Activated T-helper 9 cell treated with anti-CD3 and anti-CD28 coated beads, Interleukin-2, amount 50 U/mL, for 16 hours (primary cell): Measurements from ENCODE around the gene BRSK2.

Experiments
- DNase-seq: peaks from one replicate; pipeline ENCODE4 v3.0.0-alpha.2; 2020; ENCODE audit warnings: low read depth

The BRSK2 gene

DNA sequence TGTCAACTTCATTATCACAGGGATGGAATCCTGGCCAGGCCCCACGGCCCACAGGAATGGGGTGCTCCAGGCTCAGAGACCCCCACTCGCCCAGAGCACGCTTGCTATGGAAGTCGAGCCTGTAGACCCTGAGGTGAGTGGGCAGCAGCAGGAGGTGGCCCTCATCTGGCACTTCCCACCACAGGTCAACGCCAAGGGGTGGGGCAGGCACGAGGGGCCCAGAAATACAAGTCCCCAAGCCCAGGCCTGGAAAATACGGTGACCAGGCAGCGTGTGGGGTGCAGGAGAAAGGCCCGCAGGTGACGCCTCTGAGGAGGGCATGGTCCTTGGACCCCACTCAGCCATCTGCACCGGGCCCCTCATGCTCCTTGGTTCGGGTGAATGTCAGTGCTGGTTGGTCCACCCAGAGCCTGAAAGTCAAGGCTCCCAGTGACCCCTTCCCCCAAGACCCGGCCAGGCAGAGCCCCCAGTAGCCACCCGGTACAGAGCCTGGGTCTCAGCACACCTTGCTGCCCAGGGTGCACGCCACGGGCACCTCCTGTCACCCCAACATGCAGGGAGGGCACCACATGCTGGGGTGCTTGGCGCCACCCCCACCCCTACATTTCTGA, 94.4 kb downstream of the BRSK2 start:
- DNase-seq = no peak

DNA sequence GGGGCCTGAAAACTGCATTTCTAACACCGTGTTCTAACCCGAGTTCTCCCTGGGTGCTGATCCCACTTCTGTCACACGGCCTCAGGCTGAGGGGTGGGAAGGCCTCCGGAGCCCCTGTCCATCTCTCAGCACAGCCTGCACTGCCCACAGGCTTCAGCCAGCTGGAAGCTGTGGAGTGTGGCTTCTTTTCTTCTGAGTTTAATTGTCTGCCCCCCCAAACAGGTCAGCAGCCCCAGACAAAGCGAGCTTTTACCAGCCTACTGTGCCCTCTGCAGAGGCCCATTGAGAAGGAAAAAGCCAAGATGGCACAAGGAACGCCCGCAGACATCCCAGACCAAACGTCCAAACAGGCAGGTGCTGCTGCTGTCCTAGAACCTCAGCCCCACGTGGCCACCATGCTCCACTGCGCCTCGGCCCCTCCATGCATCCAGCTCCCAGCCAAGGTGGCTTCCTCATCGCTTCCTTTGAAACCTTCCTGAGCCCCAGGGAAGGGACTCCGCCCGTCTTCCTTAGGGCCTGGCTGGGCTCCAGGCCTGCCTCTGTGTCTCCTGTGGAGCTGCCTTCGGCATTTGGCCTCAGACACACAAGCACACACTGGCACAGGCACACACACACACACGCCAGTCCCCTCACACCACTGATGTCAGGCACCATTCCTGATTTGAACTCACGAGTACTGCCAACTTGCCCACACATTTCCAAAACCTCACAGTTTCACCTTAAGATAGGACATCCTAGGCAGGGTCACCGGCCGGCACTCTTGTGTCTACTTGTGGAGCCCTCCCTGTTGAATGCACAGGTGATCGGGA, 95.2 kb downstream of the BRSK2 start:
- DNase-seq = no peak

- DNase-seq = no peak
Measured at GRCh38 chr11:1485504-1485885, 95.8 kb downstream of the BRSK2 start.

DNA sequence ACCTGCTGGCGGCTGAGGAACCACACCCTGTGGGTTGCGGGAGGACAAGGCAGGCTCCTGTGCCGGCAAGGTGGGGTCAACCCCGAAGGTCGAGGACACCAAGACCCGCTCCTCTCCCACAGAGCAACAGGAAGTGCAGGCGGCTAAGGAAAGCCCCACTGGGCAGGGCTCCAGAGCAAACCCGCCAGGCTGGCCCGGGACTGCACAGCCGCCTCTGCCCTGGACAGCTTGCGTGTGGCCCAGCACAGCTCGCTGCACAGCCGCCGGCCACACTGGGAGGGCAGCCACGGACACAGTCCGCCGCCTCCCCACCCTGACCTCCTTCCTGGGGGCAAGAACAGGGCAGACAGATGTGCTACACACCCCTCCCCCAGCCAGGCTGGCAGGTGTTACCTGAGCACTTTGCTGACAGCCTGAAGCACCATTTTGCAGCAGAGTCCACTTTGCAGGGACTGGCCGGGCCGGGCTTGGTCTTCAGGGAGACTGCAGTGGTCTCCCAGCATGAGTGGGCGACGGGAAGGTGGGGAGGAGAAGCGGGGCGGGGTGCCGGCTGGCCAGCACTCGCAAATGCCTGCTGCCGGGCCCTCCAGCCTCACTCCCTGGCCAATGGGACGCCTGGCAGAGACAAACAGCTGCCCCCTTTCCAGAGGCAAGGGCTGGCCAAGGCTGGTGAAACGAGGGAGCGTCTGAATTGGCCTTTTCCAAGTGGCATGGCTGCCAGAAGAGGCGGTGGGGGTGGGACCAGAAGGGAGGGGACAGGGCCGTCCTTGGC, 96.5 kb downstream of the BRSK2 start, which contains the start of gene MOB2:
TSS of gene MOB2 (minus strand) at position 726 of the 772 bp plus-strand sequence. CDS start at position 503, 223 bp downstream.
- no peak for DNase-seq

DNA sequence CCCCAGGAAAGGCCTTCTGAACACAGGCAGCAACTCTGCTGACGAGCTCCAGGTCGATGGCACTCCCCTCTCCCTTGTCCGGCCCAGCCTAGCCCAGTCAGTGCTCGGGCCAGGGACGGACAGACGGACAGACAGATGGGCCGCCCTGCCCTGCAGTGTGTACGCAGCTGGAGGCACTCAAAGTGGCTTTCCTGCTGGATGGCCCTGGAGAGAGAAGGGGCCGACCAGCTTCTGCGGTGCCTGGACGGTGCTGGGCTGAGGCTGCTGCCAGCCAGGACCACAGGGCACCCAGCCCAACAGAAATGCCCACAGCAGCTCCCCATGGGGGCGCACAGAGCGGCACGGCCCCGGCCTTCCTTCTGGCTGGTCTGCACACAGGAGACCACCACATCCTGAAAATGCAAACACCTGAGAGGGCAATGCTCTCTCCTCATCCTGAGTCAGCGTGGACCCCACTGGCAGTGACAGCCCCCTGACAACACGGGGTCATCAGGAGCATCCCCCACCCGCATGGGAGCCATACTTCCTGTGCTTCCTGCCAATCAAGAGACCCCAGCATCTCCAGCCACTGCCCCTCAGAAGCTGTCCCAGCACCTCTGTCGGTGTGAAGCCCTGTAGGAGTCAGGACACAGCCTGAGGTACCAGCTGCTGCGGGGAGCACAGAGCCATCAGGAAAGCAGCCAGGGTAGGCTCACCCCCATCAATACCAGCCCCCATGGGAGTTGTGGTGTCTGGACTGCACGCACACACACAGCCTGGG, 97.5 kb downstream of the BRSK2 start:
- no peak for DNase-seq

GRCh38 chr11:1487851-1488574, 98.3 kb downstream of the BRSK2 start:
- no peak for DNase-seq

DNA sequence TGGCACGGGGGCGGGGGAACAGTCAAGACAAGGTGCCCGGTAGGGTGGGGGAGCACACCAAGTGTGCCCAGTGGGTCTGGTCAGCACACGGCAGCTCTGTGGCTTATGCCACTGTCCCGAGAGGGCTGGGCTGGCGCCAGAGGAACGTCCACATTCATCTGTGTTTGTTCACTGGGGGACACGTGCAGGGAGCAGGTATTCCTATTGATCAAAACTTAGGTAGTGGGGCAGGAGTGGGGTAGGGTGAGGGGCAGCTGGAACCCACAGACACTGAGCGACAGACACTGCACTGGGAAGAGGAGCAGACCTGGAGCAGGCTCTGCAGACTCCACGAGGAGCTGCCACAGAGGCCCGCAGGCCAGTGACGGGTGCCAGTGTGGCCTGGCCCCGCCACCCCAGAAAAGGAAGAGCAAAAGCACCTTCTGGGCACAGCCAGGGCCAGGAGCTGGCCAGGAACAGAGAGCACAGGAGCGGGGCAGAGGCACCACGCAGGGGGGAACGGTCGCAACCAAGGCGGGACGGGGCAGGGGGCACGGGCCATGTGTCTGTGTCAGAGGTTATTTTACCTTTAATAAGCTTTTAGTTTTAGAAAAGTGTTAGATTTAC, 98.9 kb downstream of the BRSK2 start:
- no peak for DNase-seq

GRCh38 chr11:1490651-1491050, 100.9 kb downstream of the BRSK2 start:
- DNase-seq = no peak

- DNase-seq = no peak
Measured at GRCh38 chr11:1491379-1491778, 101.6 kb downstream of the BRSK2 start.

DNA sequence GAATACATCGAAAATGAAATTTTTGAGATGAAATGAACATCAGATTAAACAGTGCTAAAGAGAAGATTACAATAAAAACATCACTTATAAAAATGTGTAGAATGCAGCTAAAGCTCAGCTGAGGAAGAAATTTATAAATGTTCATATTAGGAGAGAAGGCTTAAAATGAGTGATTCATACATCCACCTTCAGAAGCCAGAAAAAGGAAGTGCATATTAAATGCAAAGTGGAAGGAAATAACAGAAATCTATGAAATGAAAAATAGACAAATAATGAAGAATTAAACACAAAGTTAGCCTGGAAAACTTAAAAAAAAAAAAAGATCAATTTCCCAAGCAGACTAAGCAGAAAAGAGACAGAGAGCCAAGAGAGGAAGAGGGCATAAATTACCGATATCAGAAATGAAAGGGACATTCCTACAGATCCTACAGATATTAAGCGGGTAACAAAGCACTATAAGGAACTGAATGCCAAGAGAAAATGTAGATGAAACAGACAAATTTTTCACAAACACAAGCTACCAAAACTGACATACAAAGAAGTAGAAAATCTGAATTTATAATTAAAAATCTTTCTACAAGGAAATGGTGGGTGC, 104.0 kb downstream of the BRSK2 start:
- DNase-seq = no peak

- DNase-seq = no peak
Measured at GRCh38 chr11:1494650-1495049, 104.9 kb downstream of the BRSK2 start.

GRCh38 chr11:1496091-1496760, 106.5 kb downstream of the BRSK2 start:
- DNase-seq = no peak

- no peak for DNase-seq
Measured at GRCh38 chr11:1496761-1497095, 107.0 kb downstream of the BRSK2 start.

GRCh38 chr11:1497600-1497999, 107.9 kb downstream of the BRSK2 start:
- no peak for DNase-seq

DNA sequence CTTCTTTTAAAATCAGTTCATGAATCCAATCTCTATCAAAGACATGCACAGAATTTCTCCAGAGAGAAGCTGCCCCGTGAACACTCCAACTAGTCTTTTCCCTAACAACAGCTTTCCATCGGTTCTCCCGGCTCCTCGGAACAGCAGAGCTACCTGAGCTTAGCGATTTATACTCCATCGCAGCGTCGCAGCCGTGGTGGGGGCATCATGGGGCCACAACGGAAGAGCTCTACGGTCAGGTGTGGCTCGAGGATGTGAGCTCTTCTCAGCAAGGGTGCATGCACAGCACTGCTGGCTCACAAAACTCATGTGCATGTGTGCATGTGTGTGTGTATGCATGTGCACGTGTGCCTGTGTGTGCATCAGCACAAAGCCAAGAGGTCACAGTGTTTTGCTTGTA, 108.5 kb downstream of the BRSK2 start:
- DNase-seq = no peak

DNA sequence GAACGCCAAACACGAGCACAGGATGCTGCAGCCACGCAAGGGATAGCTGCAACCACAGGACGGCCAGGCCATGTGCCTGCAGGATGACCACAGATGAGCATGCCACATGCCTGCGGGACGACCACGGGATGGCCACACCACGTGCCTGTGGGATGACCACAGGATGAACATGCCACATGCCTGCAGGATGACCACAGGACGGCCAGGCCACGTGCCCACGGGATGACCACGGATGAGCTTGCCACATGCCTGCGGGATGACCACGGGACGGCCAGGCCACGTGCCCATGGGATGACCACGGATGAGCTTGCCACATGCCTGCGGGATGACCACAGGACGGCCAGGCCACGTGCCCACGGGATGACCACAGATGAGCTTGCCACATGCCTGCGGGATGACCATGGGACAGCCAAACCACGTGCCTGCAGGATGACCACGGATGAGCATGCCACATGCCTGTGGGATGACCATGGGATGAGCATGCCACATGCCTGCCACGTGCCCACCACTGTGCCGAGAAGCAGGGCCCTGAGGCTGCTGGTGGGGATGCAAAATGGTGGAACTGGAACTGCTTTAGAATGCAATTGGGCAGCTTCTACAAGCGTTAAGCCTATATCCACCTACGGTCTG, 109.6 kb downstream of the BRSK2 start:
- no peak for DNase-seq

- no peak for DNase-seq
Measured at GRCh38 chr11:1499899-1500298, 110.2 kb downstream of the BRSK2 start.

DNA sequence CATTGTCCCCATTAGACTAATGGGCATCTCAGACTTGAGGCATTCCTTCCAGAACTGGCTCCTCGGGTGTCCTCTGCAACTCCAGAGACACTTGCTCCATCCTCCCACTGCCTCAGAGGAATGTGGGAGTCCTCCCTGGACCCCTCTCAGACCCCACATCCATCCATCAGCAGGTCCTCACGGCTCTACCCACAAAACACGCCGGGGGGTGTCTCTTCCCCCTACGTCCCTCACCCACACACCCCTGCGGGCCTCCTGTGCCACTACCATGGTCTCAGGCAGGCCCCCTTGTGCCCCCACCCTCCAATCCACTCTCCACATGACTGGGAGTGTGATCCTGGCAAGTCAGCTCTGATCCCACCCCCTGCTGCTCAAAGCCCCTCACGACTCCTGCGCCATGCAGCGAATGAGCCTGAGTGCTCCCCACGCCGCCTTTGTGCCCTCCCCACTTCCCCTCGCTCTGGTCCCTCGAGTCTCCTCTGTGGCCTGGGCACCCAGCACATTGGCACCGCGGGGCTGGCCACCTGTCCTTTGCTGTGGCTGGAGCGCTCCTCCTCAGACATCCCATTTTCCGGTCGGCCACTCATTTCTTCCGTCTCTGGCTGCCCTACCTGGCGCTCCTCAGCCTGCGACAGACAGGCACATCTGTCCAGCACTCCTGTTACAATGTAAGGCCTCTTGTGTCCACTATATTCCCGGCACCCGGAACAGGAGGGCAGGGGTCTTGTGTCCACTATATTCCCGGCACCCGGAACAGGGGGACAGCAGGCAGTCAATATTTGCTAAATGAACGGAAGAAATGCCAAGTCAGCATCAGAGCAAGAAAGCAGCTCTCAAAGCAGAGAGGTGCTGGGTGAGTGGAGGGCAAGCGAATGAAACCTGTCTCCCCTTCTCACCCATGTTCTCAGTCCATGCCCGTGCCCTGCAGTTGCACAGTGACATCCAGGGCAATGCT, 111.0 kb downstream of the BRSK2 start:
- DNase-seq = no peak
